Liver (tissue), 9 donors: ENCODE data around the gene DNAJC25. TPM values are rescaled to one million over a fixed set of nuclear protein-coding genes. Genes with fewer than 3 reads are reported as not detected.

ENCODE experiments used
- DNase-seq: peaks from one replicate; pipeline ENCODE4 v3.0.0-alpha.2; 2017; ENCODE audit warnings: low spot score
- H3K27ac ChIP-seq, 2 donors: one replicate each; pipeline ENCODE4 v1.7.0; 2013; ENCODE audit warnings: inconsistent platforms in 2 of 2, low read length in 2 of 2, control low read depth in 1 of 2, low read depth in 1 of 2, mild to moderate bottlenecking in 1 of 2
- H3K27me3 ChIP-seq, 4 donors: one replicate each; pipeline versions ENCODE4 v1.6.1 to v1.7.0; 2013; ENCODE audit warnings: low read length in 3 of 4, inconsistent platforms in 1 of 4, mild to moderate bottlenecking in 1 of 4, moderate library complexity in 1 of 4; ENCODE audit not compliant: control insufficient read depth in 4 of 4, insufficient read depth in 4 of 4
- H3K36me3 ChIP-seq, 4 donors: one replicate each; pipeline versions ENCODE4 v1.6.1 to v1.7.0; 2013; ENCODE audit warnings: low read length in 3 of 4, mild to moderate bottlenecking in 3 of 4, low read depth in 1 of 4, moderate library complexity in 1 of 4; ENCODE audit not compliant: control insufficient read depth in 4 of 4, insufficient read depth in 3 of 4
- H3K4me1 ChIP-seq, 4 donors: one replicate each; pipeline versions ENCODE4 v1.6.1 to v1.7.0; 2013; ENCODE audit warnings: low read length in 3 of 4, mild to moderate bottlenecking in 3 of 4, moderate library complexity in 1 of 4; ENCODE audit not compliant: control insufficient read depth in 4 of 4, insufficient read depth in 4 of 4
- H3K4me3 ChIP-seq, 3 donors: one replicate each; pipeline versions ENCODE4 v1.6.1 to v1.7.0; 2013; ENCODE audit warnings: low read length in 3 of 3, control low read depth in 1 of 3, low read depth in 1 of 3, mild to moderate bottlenecking in 1 of 3
- H3K9ac ChIP-seq, 2 donors: one replicate each; pipeline ENCODE4 v1.7.0; 2013; ENCODE audit warnings: low read length in 2 of 2, mild to moderate bottlenecking in 2 of 2, moderate library complexity in 2 of 2, control low read depth in 1 of 2, low read depth in 1 of 2
- H3K9me3 ChIP-seq, 4 donors: one replicate each; pipeline versions ENCODE4 v1.6.1 to v1.7.0; 2013; ENCODE audit warnings: low read length in 3 of 4; ENCODE audit not compliant: control insufficient read depth in 4 of 4
- EGR1 ChIP-seq, 2 donors: IDR thresholded peaks; 2 replicates each; pipeline ENCODE4 v1.6.1; 2016 to 2018; ENCODE audit warnings: antibody characterized with exemption in 2 of 2, low read depth in 2 of 2
- FOXA1 ChIP-seq: IDR thresholded peaks from 2 replicates; pipeline ENCODE4 v1.6.1; 2016; ENCODE audit warnings: antibody characterized with exemption
- FOXA2 ChIP-seq: IDR thresholded peaks from 2 replicates; pipeline ENCODE4 v1.6.1; 2016; ENCODE audit warnings: antibody characterized with exemption
- GABPA ChIP-seq, 2 donors: IDR thresholded peaks in 1 of 2; conservative IDR thresholded peaks in 1 of 2; 2 replicates each; pipeline ENCODE4 v1.6.1; 2016; ENCODE audit warnings: antibody characterized with exemption in 2 of 2, mild to moderate bottlenecking in 1 of 2, moderate library complexity in 1 of 2
- HNF4A ChIP-seq, 2 donors: conservative IDR thresholded peaks; 2 replicates each; pipeline ENCODE4 v1.6.1; 2016; ENCODE audit warnings: antibody characterized with exemption in 2 of 2, mild to moderate bottlenecking in 2 of 2
- HNF4G ChIP-seq: IDR thresholded peaks from 2 replicates; pipeline ENCODE4 v1.6.1; 2016; ENCODE audit warnings: antibody characterized with exemption
- JUND ChIP-seq, 2 donors: IDR thresholded peaks; 2 replicates each; pipeline ENCODE4 v1.6.1; 2016; ENCODE audit warnings: antibody characterized with exemption in 2 of 2
- MAX ChIP-seq: IDR thresholded peaks from 2 replicates; pipeline ENCODE4 v1.6.1; 2016; ENCODE audit warnings: antibody characterized with exemption
- NR2F2 ChIP-seq: IDR thresholded peaks from 2 replicates; pipeline ENCODE4 v1.6.1; 2016; ENCODE audit warnings: antibody characterized with exemption
- RAD21 ChIP-seq, 2 donors: IDR thresholded peaks; 2 replicates each; pipeline ENCODE4 v1.6.1; 2016; ENCODE audit warnings: antibody characterized with exemption in 2 of 2, mild to moderate bottlenecking in 2 of 2
- RXRA ChIP-seq, 2 donors: IDR thresholded peaks; 2 replicates each; pipeline ENCODE4 v1.6.1; 2017 to 2018; ENCODE audit warnings: antibody characterized with exemption in 2 of 2, mild to moderate bottlenecking in 1 of 2
- SP1 ChIP-seq: IDR thresholded peaks from 2 replicates; pipeline ENCODE4 v1.6.1; 2018; ENCODE audit warnings: antibody characterized with exemption, mild to moderate bottlenecking
- TAF1 ChIP-seq: conservative IDR thresholded peaks from 2 replicates; pipeline ENCODE4 v1.6.1; 2016; ENCODE audit warnings: antibody characterized with exemption, mild to moderate bottlenecking
- YY1 ChIP-seq: IDR thresholded peaks from 2 replicates; pipeline ENCODE4 v1.6.1; 2016; ENCODE audit warnings: antibody characterized with exemption, mild to moderate bottlenecking
- WGBS: extraction: QIAGEN DNeasy Blood & Tissue Kit; methylation state at CpG from one replicate; pipeline ENCODE4 v1.1.7; 2013; 5-methylcytosine and 5-hydroxymethylcytosine counted together
- polyA plus RNA-seq, 2 donors: library from polyadenylated mRNA; stranded (reverse) in 1 of 2; unstranded in 1 of 2; fragments of 200-250 nt in 1 of 2; fragments of >200 nt in 1 of 2; fragmentation: Nextera tagmentation in 1 of 2; extraction: Ambion mirVana in 1 of 2; gene quantifications; one replicate each; pipeline versions ENCODE4 v1.2.1 to v1.2.3, GENCODE V29; 2013 to 2015
- total RNA-seq, 2 donors: library from RNA; depleted of rRNA; stranded (reverse); fragments of >200 nt; gene quantifications; one replicate each; pipeline ENCODE4 v1.2.3, GENCODE V29; 2014
- TF ChIP-seq, protein P1 (sequence below): IDR thresholded peaks from 2 replicates; pipeline ENCODE4 v1.6.1; 2016; ENCODE audit warnings: antibody characterized with exemption
- TF ChIP-seq, protein P2 (sequence below): fragments of 150-350 bp; IDR thresholded peaks from 2 replicates; pipeline ENCODE4 v1.5.1; 2017; ENCODE audit warnings: improper control_type of control experiment, low read depth, low read length; ENCODE audit not compliant: missing input control
- TF ChIP-seq, protein P3 (sequence below): IDR thresholded peaks from 2 replicates; pipeline ENCODE4 v1.6.1; 2016; ENCODE audit warnings: antibody characterized with exemption
- TF ChIP-seq, protein P4 (sequence below): IDR thresholded peaks from 2 replicates; pipeline ENCODE4 v1.6.1; 2016; ENCODE audit warnings: antibody characterized with exemption, mild to moderate bottlenecking
- donor health status: healthy.
- donor health status: healthy.
- donor health status: healthy.
- donor health status: healthy.
- donor health status: healthy.

Gene DNAJC25
- total and polyA plus RNA-seq, 4 donors: 9.3 to 17.8 (median 15.3) TPM

- Histone ChIP-seq H3K36me3 (no peaks in the 10 kb centered on the region), H3K9ac (peak overlapping the region in 1 of 2 donors; percentile 81), H3K27me3 (no peaks in the 10 kb centered on the region), H3K9me3 (no peaks in the 10 kb centered on the region), H3K4me3 (no peak overlapping the region), H3K4me1 (peaks cover 2 to 29% (median 24%) of the 10 kb centered on the region in 4 donors), H3K27ac (peak overlapping the region; percentile 73 to 83)
- no peak for DNase-seq
- TF ChIP-seq RAD21 (IDR thresholded peaks at IDR 0.05): peak; percentile 77 to 80
- TF ChIP-seq, protein P1, sequence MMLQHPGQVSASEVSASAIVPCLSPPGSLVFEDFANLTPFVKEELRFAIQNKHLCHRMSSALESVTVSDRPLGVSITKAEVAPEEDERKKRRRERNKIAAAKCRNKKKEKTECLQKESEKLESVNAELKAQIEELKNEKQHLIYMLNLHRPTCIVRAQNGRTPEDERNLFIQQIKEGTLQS: no peak
- peak in 1 of 2 donors; percentile 57 for TF ChIP-seq EGR1 (IDR thresholded peaks at IDR 0.05; ENCODE audit: low read depth in 2 of 2)
- peak; percentile 54 for TF ChIP-seq FOXA2
- TF ChIP-seq HNF4G: peak; percentile 82
- TF ChIP-seq TAF1: no peak
- TF ChIP-seq GABPA (IDR thresholded peaks at IDR 0.05 in 1 of 2, conservative IDR thresholded peaks at IDR 0.05 in 1 of 2): peak in 1 of 2 donors; percentile 31
- TF ChIP-seq YY1: peak; percentile 85
- TF ChIP-seq, protein P2, sequence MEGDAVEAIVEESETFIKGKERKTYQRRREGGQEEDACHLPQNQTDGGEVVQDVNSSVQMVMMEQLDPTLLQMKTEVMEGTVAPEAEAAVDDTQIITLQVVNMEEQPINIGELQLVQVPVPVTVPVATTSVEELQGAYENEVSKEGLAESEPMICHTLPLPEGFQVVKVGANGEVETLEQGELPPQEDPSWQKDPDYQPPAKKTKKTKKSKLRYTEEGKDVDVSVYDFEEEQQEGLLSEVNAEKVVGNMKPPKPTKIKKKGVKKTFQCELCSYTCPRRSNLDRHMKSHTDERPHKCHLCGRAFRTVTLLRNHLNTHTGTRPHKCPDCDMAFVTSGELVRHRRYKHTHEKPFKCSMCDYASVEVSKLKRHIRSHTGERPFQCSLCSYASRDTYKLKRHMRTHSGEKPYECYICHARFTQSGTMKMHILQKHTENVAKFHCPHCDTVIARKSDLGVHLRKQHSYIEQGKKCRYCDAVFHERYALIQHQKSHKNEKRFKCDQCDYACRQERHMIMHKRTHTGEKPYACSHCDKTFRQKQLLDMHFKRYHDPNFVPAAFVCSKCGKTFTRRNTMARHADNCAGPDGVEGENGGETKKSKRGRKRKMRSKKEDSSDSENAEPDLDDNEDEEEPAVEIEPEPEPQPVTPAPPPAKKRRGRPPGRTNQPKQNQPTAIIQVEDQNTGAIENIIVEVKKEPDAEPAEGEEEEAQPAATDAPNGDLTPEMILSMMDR: peak; percentile 27
- TF ChIP-seq MAX: peak; percentile 68
- peak; percentile 72 to 92 for TF ChIP-seq RXRA (IDR thresholded peaks at IDR 0.05)
- peak; percentile 45 to 74 for TF ChIP-seq JUND (IDR thresholded peaks at IDR 0.05)
- peak; percentile 59 for TF ChIP-seq FOXA1
- TF ChIP-seq SP1: peak; percentile 95
- TF ChIP-seq NR2F2: no peak
- TF ChIP-seq, protein P3, sequence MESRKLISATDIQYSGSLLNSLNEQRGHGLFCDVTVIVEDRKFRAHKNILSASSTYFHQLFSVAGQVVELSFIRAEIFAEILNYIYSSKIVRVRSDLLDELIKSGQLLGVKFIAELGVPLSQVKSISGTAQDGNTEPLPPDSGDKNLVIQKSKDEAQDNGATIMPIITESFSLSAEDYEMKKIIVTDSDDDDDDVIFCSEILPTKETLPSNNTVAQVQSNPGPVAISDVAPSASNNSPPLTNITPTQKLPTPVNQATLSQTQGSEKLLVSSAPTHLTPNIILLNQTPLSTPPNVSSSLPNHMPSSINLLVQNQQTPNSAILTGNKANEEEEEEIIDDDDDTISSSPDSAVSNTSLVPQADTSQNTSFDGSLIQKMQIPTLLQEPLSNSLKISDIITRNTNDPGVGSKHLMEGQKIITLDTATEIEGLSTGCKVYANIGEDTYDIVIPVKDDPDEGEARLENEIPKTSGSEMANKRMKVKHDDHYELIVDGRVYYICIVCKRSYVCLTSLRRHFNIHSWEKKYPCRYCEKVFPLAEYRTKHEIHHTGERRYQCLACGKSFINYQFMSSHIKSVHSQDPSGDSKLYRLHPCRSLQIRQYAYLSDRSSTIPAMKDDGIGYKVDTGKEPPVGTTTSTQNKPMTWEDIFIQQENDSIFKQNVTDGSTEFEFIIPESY: peak; percentile 77
- TF ChIP-seq HNF4A (conservative IDR thresholded peaks at IDR 0.05): peak; percentile 92 to 96
- TF ChIP-seq, protein P4, sequence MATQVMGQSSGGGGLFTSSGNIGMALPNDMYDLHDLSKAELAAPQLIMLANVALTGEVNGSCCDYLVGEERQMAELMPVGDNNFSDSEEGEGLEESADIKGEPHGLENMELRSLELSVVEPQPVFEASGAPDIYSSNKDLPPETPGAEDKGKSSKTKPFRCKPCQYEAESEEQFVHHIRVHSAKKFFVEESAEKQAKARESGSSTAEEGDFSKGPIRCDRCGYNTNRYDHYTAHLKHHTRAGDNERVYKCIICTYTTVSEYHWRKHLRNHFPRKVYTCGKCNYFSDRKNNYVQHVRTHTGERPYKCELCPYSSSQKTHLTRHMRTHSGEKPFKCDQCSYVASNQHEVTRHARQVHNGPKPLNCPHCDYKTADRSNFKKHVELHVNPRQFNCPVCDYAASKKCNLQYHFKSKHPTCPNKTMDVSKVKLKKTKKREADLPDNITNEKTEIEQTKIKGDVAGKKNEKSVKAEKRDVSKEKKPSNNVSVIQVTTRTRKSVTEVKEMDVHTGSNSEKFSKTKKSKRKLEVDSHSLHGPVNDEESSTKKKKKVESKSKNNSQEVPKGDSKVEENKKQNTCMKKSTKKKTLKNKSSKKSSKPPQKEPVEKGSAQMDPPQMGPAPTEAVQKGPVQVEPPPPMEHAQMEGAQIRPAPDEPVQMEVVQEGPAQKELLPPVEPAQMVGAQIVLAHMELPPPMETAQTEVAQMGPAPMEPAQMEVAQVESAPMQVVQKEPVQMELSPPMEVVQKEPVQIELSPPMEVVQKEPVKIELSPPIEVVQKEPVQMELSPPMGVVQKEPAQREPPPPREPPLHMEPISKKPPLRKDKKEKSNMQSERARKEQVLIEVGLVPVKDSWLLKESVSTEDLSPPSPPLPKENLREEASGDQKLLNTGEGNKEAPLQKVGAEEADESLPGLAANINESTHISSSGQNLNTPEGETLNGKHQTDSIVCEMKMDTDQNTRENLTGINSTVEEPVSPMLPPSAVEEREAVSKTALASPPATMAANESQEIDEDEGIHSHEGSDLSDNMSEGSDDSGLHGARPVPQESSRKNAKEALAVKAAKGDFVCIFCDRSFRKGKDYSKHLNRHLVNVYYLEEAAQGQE: peak; percentile 75
- WGBS: 21% methylated on average over 4 of the region's 4 CpGs
Measured at GRCh38 chr9:111613436-111614040, 17.6 kb upstream of the DNAJC25 start.
